ENCODE data around the gene LRP8. TPM values are rescaled to one million over a fixed set of nuclear protein-coding genes. Genes with fewer than 3 reads are reported as not detected.

Gene LRP8
- total RNA-seq, 1 experiment from 2014 or later, result 56.3 TPM

DNA sequence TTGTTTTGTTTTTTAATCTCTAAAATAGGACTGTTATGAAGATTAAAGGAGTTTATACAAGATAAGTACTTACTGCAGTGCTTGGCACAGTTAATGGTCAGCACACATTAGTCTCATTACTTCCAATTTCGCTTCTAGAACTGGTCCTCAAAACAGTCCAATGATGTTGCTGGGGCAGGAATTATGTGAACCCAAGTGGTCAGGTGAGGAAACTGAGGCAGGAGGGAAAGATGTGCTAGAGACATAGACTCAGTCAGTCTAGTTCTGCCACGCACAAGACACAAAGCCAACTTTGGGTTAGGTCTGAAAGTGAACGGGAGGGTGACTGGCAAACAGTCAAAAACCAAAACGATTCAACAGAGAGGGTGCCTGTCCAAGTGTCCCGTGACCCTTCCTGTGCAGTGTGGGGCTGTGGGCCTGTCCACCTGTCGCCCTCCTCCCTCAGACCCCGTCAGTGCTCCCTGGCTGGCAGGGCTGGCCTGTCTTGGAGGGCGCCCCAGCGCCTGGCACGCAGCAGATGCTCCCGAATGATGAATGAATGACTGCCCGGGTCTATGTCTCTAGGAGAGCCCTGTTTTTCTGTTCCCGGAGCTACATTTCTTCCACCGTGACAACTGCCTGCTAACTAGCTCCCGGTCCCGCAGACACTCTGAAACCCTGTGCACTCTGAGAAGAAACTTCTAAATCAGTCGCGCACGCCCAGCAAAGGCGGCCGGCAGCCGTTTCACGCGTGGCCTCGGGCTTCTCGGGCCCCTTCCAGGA is 2.4 kb downstream of the LRP8 start:
- H3K4me2 ChIP-seq (ENCODE audit: low read length), result peak overlapping the region; percentile 98
- DNase-seq (ENCODE audit: low read depth, low spot score), result no peak
- no peak overlapping the region for H2AFZ ChIP-seq (ENCODE audit: low read depth, low read length, poor library complexity, severe bottlenecking)
- no peaks in the 10 kb centered on the region for H3K9me3 ChIP-seq (ENCODE audit: control insufficient read depth in 1 of 2, insufficient read depth in 1 of 2, low read depth in 1 of 2, low read length in 2 of 2)
- H3K4me1 ChIP-seq (ENCODE audit: control insufficient read depth in 1 of 2, insufficient read depth in 2 of 2, low read length in 2 of 2), result peaks cover 8 to 21% of the 10 kb centered on the region in 2 experiments
- peaks cover 62% of the 10 kb centered on the region for H3K79me2 ChIP-seq (ENCODE audit: insufficient read depth, low read length)
- peak overlapping the region; percentile 97 for H3K9ac ChIP-seq (ENCODE audit: low read length)
- POLR2A ChIA-PET, result no interaction called here
- ATAC-seq, result no peak
- H3K36me3 ChIP-seq (ENCODE audit: control insufficient read depth in 1 of 2, insufficient read depth in 2 of 2, low read length in 2 of 2), result peaks cover 4 to 41% of the 10 kb centered on the region in 2 experiments; a peak in 2 of 4 replicates
- TSS peak; percentile 43 for BruUV-seq (replicated peaks)
- no peaks in the 10 kb centered on the region for H4K20me1 ChIP-seq (ENCODE audit: insufficient read depth)
- no peaks in the 10 kb centered on the region for H3K27me3 ChIP-seq (ENCODE audit: insufficient read depth, low read length)
- peak overlapping the region; percentile 88 for H3K27ac ChIP-seq (ENCODE audit: low read depth, low read length)
- CTCF ChIA-PET, result no interaction called here
- RAD21 ChIA-PET (ENCODE audit: low non-redundant PET in 1 of 2, low total read pairs in 2 of 2, uncharacterized antibody in 2 of 2, unreplicated experiment in 2 of 2), result no interaction called here
- H3K4me3 ChIP-seq (replicated peaks in 1 of 2; ENCODE audit: low read depth in 1 of 2, low read length in 2 of 2), result peak overlapping the region; percentile 87 to 97
- no peak for TF ChIP-seq SRF (IDR thresholded peaks at IDR 0.05; ENCODE audit: low read depth)
- TF ChIP-seq ZFX (IDR thresholded peaks at IDR 0.05), result no peak
- TF ChIP-seq EZH2 (IDR thresholded peaks at IDR 0.05), result no peak
- no peak for TF ChIP-seq EZH2phosphoT487 (IDR thresholded peaks at IDR 0.05; ENCODE audit: borderline replicate concordance)
- TF ChIP-seq, protein P1, sequence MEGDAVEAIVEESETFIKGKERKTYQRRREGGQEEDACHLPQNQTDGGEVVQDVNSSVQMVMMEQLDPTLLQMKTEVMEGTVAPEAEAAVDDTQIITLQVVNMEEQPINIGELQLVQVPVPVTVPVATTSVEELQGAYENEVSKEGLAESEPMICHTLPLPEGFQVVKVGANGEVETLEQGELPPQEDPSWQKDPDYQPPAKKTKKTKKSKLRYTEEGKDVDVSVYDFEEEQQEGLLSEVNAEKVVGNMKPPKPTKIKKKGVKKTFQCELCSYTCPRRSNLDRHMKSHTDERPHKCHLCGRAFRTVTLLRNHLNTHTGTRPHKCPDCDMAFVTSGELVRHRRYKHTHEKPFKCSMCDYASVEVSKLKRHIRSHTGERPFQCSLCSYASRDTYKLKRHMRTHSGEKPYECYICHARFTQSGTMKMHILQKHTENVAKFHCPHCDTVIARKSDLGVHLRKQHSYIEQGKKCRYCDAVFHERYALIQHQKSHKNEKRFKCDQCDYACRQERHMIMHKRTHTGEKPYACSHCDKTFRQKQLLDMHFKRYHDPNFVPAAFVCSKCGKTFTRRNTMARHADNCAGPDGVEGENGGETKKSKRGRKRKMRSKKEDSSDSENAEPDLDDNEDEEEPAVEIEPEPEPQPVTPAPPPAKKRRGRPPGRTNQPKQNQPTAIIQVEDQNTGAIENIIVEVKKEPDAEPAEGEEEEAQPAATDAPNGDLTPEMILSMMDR (IDR thresholded peaks at IDR 0.05 in 2 of 3, conservative IDR thresholded peaks at IDR 0.05 in 1 of 3; ENCODE audit: borderline replicate concordance in 1 of 3, insufficient read depth in 1 of 3, low read depth in 2 of 3, low read length in 2 of 3), result no peak
- TF ChIP-seq EGR1 (IDR thresholded peaks at IDR 0.05; ENCODE audit: low read depth), result no peak
- TF ChIP-seq, protein P2, sequence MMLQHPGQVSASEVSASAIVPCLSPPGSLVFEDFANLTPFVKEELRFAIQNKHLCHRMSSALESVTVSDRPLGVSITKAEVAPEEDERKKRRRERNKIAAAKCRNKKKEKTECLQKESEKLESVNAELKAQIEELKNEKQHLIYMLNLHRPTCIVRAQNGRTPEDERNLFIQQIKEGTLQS (IDR thresholded peaks at IDR 0.05), result no peak
- TF ChIP-seq YY1 (IDR thresholded peaks at IDR 0.05; ENCODE audit: extremely low read depth, insufficient replicate concordance, low read depth, low read length), result no peak
- intact Hi-C loops (cut with micrococcal nuclease), result loop anchor here (5.0 kb wide), 1 partner anchor 57 kb away; no protein-coding TSS in a partner anchor
- no peaks in the 10 kb centered on the region for H3K9me2 ChIP-seq (ENCODE audit: insufficient read depth)
